ENCODE data around the gene DCLK1.

DNA sequence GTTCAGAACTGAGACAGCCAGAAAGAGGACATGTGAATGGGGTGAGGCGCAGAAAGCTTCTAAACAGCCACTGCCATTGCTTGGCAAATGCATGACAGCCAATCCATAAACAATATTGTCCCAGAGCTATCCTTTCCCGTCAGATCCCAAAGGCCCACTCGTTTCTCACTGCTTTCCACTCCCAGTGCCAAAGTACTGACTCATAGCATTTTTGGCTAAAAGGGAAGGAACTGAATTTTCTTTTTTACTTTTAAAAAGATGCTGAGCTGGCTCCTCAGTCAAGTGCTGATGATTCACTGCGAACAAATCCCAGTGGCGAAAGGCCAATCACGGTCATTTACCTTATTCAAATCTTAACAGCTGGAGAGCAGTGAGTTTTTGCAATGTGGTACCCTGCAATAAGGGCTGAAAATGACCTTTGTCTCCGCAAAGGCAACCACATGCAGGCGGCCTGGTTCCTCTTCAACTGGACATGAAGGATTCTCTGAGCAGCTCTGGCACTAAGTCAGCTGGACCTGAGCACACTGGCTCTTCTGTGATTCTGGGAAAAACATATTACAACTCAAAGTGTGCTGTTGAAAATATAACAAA is 151.7 kb downstream of the DCLK1 start:
- TF ChIP-seq POLR2AphosphoS5 (IDR thresholded peaks at IDR 0.05; ENCODE audit: low read depth, low read length) = no peak
- TF ChIP-seq, protein P1, sequence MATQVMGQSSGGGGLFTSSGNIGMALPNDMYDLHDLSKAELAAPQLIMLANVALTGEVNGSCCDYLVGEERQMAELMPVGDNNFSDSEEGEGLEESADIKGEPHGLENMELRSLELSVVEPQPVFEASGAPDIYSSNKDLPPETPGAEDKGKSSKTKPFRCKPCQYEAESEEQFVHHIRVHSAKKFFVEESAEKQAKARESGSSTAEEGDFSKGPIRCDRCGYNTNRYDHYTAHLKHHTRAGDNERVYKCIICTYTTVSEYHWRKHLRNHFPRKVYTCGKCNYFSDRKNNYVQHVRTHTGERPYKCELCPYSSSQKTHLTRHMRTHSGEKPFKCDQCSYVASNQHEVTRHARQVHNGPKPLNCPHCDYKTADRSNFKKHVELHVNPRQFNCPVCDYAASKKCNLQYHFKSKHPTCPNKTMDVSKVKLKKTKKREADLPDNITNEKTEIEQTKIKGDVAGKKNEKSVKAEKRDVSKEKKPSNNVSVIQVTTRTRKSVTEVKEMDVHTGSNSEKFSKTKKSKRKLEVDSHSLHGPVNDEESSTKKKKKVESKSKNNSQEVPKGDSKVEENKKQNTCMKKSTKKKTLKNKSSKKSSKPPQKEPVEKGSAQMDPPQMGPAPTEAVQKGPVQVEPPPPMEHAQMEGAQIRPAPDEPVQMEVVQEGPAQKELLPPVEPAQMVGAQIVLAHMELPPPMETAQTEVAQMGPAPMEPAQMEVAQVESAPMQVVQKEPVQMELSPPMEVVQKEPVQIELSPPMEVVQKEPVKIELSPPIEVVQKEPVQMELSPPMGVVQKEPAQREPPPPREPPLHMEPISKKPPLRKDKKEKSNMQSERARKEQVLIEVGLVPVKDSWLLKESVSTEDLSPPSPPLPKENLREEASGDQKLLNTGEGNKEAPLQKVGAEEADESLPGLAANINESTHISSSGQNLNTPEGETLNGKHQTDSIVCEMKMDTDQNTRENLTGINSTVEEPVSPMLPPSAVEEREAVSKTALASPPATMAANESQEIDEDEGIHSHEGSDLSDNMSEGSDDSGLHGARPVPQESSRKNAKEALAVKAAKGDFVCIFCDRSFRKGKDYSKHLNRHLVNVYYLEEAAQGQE (IDR thresholded peaks at IDR 0.05; ENCODE audit: insufficient read depth in 1 of 2, low read depth in 2 of 2, low read length in 2 of 2) = no peak
